NCI-H1417 (cell line): Measurements from ENCODE around the gene RANBP10.
"Not testable (repeated sequence)": the region's sequence is repeated elsewhere in the genome, so short reads cannot be mapped to it uniquely, and the experiment has no call there.

Experiments used
- DNase-seq, 3 experiments: peaks; one replicate each; lab custom pipeline; 2025; lab: John Stamatoyannopoulos, UW

Gene RANBP10

DNA sequence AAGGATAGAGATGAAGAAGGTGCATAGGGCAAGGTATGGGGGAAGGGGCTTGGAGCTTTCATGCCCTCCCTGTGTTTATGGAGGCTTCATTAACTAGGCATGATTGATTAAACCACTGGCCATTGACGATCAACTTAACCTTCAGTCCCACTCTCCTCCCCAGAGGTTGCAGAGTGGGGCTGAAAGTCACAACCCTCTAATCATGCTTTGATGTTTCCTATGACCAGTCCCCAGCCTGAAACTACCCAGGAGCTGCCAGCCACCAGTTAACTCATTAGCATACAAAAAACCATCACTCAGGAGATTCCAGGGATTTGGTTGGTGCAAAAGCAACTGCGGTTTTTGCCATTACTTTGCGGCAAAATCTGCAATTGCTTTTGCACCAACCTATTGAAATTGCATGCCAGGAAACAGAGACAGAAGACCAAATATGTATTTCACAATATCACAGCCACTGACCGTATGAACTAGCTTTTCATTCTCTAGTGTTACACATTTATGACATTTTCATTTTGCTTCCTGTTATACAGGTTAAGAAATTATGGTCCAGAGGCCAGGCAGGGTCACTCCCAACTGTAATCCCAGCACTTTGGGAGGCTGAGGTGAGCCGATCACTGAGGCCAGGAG lies 92.6 kb downstream of the RANBP10 start:
- no peak for DNase-seq

DNA sequence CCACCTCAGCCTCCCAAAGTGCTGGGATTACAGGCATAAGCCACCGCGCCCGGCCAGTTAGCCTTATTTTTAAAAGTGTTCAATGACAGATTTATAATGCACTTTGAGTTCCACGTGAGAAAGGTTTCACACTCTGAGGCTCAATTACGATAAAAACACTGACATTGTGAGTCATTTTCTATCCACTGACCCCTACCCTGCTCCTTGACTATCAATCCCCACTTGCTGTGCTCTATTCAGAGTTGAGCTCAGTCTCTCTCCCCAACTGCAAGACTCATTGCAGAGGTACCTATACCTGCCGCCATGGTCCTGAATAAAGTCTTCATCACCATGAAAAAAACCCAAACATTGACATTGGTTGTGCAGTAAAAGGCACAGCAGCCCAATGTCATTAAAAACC lies 95.8 kb downstream of the RANBP10 start:
- no peak for DNase-seq

DNA sequence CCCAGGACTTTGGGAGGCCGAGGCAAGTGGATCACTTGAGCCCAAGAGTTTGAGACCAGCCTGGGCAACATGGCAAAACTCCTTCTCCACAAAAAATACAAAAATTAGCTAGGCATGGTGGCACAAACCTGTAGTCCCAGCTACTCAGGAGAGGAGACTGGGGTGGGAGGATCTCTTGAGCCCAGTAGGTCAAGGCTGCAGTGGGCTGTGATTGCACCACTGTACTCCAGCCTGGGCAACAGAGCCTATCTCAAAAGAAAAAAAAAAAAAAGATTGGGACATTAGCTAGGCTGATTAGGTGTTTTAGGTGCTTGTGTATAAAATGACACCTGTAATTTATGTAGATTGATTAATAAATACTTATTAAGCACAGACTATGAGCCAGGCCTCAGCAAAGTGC lies 97.3 kb downstream of the RANBP10 start:
- no peak for DNase-seq

DNA sequence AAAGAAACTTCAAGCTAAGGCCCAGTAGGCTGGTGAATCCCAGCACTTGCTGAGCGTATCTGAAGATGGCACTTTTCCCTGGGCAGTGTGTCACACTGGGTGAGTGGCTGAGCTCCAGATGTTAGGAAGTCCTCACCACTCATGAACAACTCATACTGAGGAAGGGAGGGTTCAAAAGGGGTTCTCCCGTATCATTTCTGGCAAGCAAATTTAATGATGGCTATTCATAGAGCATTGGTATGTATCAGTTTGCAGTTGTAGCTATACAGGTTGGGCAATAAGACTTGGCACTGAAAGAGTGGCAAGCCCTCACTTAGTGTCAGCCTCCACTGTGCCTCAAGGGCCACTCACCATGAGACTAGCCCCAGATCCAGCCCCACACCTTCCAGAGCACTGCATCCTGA lies 98.0 kb downstream of the RANBP10 start:
- DNase-seq = no peak

DNA sequence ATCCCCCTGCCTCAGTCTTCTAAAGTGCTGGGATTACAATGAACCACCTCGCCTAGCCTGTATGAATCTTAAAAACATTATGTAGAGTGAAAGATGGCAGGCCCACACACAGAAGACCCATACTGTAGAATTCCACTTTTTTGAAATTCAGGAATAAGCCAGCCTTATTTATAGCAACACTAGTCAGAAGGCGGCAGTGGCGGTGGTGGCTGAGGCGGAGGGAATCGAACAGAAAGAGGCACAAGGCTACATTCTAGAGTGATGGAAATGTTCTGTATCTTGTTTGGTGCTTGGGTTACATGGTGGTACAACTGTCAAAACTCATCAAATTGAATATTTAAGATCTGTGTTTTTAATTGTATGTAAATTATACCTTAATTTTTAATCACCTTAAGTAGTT lies 98.6 kb downstream of the RANBP10 start:
- DNase-seq = no peak

DNA sequence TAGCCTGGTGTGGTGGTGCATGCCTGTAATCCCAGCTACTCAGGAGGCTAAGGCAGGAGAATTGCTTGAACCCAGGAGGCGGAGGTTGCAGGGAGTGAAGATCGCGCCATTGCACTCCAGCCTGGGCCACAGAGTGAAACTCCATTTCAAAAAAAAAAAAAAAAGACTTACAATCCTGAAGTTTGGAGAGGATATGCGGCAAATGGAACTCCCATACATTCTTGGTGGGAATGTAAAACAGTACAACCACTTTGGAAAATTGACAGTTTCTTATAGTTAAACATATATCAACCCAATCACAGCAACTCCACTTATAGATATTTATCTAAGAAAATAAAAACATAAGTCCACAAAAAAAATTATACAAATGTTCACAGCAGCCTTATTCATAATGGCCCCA lies 99.2 kb downstream of the RANBP10 start:
- DNase-seq = no peak

DNA sequence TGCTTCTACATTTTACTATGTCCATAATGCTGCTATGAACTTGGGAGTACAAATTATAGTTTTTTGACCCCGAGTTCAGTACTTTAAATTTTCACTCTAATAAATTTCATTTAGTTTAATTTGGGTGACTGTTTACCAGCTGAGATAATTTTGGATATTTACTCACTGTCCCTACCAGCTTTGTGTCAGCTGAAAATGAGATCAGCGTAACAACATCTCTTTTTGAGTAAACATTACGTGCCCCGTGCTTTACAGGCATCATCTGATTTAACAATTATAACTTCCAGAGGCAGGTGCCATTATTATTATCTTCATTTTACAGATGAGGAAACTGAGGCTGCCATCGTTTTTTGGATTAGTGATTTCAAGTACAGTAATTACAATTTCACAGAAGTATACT lies 102.2 kb downstream of the RANBP10 start:
- DNase-seq = no peak

DNA sequence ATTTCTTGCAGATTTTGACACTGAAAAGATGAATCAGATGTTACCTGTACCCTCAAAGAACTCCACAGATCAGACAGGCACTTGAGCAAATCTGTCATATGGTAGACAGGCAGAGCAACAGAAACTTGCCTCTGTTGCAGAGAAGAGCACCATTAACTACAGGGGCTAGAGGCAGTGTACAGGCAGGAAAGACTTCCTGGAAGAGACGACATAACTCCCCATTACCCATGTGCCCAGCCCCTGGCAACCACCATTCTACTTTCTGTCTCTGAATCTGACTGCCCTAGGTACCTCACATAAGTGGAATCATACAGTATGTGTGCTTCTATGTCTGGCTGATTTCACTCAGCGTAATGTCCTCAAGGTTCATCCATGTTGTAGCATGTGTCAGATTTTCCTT lies 102.7 kb downstream of the RANBP10 start:
- no peak for DNase-seq

DNA sequence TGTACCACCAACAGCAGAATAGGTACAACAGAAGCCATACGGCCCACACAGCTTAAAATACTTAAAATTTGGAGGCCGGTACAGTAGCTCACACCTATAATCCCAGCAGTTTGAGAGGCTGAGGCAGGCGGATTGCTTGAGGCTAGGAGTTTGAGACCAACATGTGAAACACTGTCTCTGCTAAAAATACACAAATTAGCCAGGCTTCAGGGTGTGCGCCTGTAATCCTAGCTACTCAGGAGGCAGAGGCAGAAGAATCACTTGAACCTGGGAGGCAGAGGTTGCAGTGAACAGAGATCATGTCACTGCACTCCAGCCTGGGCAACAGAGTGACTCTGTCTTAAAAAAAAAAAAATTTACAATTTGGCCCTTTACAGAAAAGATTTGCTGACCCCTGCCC lies 104.2 kb downstream of the RANBP10 start:
- no peak for DNase-seq

DNA sequence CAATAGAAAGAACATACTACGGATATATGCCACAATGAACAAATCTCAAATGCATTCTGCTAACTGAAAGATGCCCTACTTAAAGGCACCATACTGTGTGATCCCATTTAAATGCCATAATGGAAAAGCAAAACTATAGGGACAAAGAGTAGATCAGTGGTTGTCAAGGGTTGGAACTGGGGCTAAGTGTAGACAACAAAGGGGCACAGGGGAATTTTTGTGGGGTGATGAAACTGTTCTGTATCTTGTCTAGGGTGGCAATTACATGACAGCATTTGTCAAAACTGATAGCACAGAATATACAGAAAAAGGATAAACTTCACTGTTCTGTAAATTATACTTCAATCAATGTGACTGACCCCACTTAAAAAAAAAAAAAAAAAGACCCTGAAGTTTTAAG lies 104.9 kb downstream of the RANBP10 start:
- peak in 1 of 3 experiments; percentile 7 for DNase-seq

DNA sequence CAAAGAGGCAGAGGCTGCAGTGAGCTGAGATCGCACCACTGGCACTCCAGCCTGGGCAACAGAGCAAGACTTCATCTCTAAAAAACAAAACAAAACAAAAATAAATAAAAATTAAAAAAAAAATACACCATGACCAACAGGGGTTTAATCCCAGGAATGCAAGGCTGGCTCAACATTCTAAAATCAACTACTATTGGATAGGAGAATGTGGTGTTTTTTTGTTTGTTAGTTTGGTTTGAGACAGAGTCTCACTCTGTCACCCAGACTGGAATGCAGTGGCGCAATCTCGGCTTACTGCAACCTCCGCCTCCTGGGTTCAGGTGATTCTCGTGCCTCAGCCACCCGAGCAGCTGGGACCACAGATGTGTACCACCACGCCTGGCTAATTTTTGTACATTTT lies 107.1 kb downstream of the RANBP10 start:
- no peak for DNase-seq

DNA sequence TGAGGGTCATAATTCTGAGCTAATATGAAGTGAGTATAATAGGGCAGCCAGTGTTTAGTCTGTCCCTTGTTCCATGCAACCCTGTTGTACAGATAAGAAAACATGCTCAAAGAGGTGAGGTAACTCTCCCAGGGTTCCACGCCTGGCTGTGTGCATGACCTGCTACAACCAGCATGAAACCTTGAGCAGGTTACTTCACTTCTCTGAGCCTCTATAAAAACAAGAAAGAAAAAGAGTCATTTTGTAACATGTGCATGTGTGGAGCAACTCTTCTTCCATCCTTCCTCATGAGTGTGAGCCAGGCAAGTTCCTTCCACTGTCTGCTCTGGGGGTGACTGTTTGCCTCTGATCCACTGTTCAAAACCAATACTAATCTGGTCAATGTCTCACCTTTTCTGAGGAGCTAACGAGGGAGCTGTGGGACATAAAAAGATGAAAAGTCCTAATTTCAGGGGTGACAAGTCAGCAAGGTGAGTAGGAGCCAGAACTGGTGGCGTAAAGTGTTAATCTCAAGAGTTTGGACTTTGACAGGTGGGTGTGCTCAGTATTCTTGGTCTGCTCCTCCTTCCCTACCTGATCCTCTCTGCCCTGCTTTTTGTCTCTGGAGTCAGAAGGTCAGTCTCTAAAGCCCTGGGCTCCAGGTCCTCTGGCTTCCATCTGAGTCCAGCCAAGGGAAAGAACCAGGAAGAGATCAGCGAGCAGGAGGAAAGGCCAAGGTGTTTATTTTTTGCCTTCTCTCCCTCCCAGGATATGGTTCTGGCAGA lies 108.8 kb downstream of the RANBP10 start:
- no peak for DNase-seq

DNA sequence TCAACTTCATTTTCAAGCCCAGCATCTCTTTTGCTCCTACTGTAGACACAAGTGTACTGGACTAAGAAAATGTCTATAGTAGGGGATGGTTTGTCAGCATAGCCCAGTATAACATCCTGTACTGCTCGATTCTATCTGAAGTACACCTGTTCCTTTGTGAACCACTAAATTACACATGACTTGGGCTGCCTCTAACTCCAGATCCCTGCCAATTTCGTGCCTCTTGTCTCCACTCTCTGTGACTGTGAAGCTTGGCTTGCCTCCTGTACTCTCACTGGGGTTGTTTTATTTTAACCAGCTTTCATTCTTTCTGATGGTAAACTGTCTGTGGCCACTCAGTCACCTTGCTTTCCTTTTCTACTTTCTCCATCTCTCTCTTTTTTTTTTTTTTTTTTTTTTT lies 111.7 kb downstream of the RANBP10 start:
- DNase-seq = no peak

DNA sequence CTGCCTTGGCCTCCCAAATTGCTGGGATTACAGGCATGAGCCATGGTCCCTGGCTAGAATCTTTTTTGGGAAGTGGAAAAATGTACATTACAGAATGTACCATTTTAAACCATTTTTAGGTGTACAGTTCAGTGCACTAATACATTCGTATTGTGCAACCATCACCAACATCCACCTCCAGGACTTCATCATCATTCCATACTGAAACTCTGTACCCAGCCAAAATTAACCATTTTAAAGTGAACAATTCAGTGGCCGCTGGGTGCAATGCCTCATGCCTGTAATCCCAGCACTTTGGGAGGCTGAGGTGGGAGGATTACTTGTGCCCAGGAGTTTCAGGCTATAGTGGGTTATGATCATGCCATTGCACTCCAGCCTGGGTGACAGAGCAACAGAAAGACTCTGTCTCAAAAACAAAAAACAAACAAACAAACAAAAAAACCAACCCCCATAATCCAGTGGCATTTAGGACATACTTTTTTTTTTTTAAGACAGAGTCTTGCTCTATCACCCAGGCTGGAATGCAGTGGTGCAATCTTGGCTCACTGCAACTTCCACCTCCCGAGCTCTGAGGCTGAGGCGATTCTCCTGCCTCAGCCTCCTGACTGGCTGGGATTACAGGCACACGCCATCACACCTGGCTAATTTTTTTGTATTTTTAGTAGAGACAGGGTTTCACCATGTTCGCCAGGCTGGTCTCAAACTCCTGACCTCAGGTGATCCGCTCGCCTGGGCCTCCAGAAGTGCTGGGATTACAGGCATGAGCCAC lies 112.7 kb downstream of the RANBP10 start:
- not testable (repeated sequence) for DNase-seq

DNA sequence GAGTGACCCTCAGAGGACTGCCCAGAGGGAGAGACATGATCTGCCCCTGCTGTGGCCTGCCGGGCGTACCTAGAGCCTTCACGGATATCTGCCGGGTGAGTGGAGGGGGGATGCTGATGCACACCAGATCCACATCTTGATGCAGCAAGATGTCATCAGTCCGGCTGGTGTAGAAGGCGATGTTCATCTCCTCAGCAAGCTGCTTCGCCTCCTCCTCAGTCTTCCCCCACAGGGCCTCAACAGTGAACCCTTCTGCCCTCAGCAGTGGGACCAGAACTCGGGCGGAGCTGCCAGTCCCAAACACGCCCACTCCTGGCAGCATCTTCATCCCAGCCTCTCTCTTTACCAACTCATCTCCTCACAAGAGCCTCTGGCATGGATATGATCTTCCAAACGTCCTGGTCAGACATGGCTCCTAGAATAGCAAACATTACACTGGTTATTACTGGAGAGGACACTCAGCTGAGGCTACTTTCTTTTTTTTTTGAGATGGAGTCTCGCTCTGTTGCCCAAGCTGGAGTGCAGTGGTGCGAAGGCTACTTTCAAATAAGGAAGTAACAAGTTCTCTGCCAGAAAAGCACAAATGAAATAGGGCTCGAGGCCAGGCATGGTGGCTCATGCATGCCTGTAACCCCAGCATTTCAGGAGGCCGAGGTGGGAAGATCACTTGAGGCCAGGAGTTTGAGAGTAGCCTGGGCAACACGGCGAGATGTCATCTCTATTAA lies 120.8 kb downstream of the RANBP10 start:
- DNase-seq = no peak

DNA sequence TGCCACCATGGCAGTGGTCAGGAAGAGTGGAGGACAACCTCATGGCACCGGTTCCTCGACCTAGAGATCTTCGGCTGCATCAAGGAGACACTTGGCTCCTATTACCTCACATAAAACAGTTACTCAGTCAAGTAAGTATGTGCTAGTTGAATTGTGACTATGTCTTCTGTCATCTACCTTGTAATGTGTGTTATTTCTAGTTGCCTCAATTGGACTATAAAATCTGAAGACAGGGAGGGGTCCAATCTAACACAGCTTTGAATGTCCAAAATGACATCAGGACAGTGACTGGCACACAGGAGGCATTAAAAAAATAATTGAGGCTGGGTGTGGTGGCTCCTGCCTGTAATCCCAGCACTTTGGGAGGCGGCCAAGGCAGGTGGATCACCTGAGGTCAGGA lies 122.6 kb downstream of the RANBP10 start:
- DNase-seq = no peak

DNA sequence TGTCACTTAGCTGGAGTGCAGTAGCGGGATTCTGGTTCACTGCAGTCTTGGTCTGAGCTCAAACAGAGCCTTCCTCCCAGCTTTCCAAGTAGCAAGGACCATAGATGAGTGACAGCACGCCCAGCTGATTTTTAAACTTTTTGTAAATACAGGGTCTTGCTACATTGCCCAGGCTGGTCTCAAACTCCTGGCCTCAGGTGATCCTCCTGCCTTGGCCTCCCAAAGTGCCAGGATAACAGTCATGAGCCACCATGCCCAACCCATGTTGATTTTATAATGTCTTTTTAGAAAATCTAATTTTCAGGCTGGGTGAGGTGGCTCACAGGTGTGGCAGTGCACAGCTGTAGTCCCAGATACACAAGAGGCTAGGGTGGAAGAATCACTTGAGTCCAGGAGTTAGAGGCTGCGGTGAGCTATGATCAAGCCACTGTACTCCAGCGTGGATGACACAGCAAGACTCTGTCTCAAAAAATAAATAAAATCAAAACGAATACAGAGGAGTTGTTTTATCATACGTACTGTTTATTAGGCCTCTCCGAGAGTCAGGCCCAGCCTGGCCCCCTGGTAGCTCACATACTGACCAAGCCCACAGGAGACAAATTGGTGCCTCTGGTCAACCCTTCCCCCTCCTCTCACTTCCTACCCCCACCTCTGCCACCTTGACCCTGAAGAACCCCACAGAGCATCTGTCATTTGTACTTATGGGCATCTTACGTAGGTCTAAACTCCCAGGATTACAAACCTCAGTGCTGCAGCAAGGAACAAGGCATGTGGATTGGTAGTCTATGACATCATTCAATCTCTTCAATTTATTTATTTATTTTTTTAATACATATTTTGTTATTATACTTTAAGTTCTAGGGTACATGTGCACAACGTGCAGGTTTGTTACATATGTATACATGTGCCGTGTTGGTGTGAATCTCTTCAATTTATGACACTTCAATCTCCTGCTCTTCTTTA lies 126.1 kb downstream of the RANBP10 start:
- no peak for DNase-seq

DNA sequence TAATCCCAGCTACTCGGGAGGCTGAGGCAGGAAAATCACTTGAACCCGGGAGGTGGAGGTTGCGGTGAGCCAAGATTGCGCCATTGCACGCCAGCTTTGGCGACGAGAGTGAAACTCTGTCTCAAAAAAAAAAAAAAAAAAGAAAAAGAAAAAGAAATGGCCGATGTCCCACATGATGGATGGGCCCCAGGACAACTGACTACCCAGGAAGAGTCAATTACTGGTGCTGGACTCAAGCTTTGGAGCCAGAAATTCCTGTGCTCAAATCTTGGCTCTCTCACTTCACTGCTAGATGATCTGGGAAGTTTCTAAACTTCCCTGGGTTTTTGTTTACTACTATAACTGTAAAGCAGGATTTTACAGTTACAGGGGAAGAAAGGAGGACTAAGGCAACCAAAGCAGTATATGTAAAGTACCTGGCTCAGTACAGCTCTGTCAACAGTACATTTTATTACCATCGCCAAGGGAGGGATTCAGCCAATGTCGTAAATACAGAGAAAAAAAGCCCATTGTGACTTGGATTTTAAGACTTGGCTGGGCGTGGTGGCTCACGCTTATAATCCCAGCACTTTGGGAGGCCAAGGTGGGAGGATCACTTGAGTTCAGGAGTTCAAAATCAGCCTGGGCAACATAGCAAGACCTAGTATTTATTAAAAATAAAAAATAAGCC lies 127.9 kb downstream of the RANBP10 start:
- DNase-seq = no peak

DNA sequence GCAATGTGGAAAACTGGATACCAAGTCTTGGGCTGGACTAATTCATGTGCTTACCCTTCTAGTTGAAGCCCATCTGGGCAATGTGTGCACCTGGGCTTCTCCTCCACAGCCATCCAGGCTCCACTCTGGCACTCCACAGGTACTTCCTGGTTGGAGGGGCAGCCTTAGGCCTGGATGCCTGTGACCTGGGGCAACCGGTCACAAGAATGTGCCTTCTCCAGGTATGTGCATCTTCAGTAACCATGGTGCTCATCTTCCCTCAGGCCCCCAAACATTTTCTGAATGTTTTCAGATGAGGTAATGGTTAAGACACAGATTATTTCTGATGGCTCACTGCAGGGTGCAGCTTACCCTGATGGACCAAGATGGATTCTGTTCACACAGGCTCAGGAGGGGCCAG lies 128.6 kb downstream of the RANBP10 start:
- DNase-seq = no peak

DNA sequence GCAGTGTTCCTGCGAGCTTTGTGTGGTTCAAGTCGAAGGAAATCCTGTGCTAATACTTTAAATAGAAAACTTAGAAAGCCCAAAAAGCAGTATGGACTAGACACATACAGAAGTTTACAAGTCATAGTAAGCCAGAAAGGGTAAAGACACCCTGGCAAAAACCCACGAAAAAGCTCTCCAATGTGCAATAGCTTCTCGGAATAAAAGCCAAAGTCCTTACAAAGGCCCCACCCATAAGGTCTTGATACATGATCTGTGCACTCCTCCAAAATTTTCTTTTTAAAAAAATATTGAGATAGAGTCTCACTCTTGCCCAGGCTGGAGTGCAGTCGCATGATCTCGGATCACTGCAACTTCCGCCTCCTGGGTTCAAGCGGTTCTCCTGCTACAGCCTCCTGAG lies 129.4 kb downstream of the RANBP10 start:
- no peak for DNase-seq

DNA sequence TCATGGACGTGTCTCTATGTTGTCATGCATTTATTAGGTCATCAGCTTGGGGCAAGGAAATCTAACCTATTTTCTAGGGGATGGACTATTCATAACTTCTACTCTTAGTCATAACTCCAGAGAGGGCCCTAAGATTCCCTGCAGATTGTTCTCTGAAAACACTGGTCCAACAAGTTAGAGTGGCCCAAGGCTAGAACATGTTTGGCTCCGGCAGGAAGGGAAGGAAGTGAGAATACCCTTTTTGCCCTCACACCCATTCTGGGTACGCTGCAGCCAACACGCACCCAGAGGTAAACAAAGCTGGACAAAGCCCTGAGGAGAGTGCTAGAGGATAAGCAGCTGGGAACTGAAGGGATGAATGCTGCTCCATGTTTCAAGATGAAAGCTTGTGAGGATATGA lies 129.8 kb downstream of the RANBP10 start:
- no peak for DNase-seq
